ENCODE data around the gene EIF3D. TPM values are rescaled to one million over a fixed set of nuclear protein-coding genes. Genes with fewer than 3 reads are reported as not detected.

The EIF3D gene
- total RNA-seq, 1 experiment from 2014 or later, result 270 TPM

DNA sequence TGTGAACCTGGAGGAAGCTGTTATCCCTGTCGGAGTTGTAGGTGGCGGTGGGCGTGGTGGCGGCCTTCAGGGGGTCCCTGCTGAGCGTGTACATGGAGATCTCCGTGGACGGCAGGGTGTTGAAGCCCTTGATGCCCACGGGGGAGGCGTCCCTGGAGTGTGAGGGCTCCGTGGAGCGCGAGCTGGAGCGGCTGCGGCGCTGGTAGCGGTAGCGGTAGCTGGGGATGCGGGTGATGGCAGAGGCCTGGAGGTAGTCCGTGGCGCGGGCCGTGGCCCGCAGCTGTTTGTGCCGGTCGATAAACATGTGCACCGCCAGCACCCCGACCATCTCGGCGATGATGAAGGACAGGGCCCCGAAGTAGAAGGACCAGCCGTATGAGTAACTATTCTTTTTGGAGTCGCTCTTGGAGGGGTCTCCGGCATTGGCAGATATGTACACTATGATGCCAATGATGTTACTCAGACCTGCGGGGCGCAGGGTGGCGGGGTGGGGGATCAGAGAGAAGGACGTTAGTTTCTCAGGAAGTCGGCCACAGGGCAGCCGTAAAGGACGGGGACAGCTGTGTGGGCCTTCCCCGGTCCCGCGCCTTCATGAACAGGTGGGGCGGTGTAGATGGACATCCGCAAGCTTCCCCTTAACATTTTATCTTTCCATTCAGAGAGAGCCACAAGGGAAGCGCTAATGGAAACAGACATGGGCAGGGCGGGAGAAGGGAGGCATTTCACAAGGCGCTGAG, 35.6 kb upstream of the EIF3D start:
- no TSS peak for BruUV-seq (replicated peaks)
- ChIA-PET POLR2A (ENCODE audit: unreplicated experiment) (interaction anchor here (0.7 kb wide), 1 partner anchor 764 kb away, joined by 17 read pairs; no protein-coding TSS in a partner anchor), CTCF (interaction anchor here (0.9 kb wide), 1 partner anchor 212 kb away, joined by 3 read pairs; the partner anchor contains the start of gene IFT27)
- Histone ChIP-seq H3K27ac (no peak overlapping the region), H3K79me2 (ENCODE audit: low read depth) (no peaks in the 10 kb centered on the region), H3F3A (ENCODE audit: insufficient read depth, low read depth) (no peaks in the 10 kb centered on the region; the same call in 1 of the 2 replicates), H3K9me2 (ENCODE audit: insufficient read depth) (no peaks in the 10 kb centered on the region), H4K20me1 (ENCODE audit: insufficient read depth) (no peaks in the 10 kb centered on the region), H3K4me3 (no peak overlapping the region), H3K4me1 (replicated peaks; ENCODE audit: insufficient read depth) (peaks cover 11% of the 10 kb centered on the region), H2AFZ (no peak overlapping the region), H3K9me3 (ENCODE audit: insufficient read depth, low read depth) (no peaks in the 10 kb centered on the region), H3K27me3 (ENCODE audit: insufficient read depth, low read depth) (peaks cover 4% of the 10 kb centered on the region; the same call in 1 of the 2 replicates), H3K4me2 (no peak overlapping the region), H3K36me3 (ENCODE audit: low read depth) (no peaks in the 10 kb centered on the region)
- intact Hi-C loops (cut with micrococcal nuclease; ENCODE audit: unreplicated experiment), result no loop called here
- no peak for TF ChIP-seq EZH2 (IDR thresholded peaks at IDR 0.05; ENCODE audit: low read depth)
- TF ChIP-seq, protein P1, sequence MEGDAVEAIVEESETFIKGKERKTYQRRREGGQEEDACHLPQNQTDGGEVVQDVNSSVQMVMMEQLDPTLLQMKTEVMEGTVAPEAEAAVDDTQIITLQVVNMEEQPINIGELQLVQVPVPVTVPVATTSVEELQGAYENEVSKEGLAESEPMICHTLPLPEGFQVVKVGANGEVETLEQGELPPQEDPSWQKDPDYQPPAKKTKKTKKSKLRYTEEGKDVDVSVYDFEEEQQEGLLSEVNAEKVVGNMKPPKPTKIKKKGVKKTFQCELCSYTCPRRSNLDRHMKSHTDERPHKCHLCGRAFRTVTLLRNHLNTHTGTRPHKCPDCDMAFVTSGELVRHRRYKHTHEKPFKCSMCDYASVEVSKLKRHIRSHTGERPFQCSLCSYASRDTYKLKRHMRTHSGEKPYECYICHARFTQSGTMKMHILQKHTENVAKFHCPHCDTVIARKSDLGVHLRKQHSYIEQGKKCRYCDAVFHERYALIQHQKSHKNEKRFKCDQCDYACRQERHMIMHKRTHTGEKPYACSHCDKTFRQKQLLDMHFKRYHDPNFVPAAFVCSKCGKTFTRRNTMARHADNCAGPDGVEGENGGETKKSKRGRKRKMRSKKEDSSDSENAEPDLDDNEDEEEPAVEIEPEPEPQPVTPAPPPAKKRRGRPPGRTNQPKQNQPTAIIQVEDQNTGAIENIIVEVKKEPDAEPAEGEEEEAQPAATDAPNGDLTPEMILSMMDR (conservative IDR thresholded peaks at IDR 0.05), result no peak
- no peak for DNase-seq

DNA sequence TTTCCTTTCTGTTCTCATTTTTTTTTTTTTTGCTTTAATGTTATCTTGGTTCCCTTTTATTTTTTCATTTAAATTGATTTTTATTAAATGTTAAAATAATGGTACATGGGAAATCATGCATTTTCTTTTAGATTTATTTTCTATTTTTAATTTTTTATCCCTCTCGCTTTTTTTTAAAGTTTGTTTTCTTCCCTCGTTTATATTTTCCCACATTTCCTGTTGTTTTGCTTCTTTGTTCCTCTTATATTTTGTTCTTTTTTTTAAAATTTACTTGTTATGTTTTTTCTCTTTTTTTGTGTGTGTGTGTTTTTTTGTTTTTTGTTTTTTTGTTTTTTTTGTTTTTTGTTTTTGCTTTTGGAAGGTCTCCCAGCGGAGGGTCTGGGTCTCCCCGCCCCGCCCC, 34.9 kb upstream of the EIF3D start:
- Histone ChIP-seq H3K79me2 (ENCODE audit: low read depth) (no peaks in the 10 kb centered on the region), H3K27me3 (ENCODE audit: insufficient read depth, low read depth) (peaks cover 4% of the 10 kb centered on the region; the same call in 1 of the 2 replicates), H3K4me2 (no peak overlapping the region), H3K9me2 (ENCODE audit: insufficient read depth) (no peaks in the 10 kb centered on the region), H3K36me3 (ENCODE audit: low read depth) (no peaks in the 10 kb centered on the region), H3F3A (ENCODE audit: insufficient read depth, low read depth) (no peaks in the 10 kb centered on the region; the same call in 1 of the 2 replicates), H4K20me1 (ENCODE audit: insufficient read depth) (no peaks in the 10 kb centered on the region), H3K4me1 (replicated peaks; ENCODE audit: insufficient read depth) (peaks cover 14% of the 10 kb centered on the region), H3K9me3 (ENCODE audit: insufficient read depth, low read depth) (no peaks in the 10 kb centered on the region), H3K4me3 (no peak overlapping the region), H3K27ac (no peak overlapping the region), H2AFZ (no peak overlapping the region)
- intact Hi-C loops (cut with micrococcal nuclease; ENCODE audit: unreplicated experiment), result no loop called here
- ChIA-PET POLR2A (ENCODE audit: unreplicated experiment) (interaction anchor here (0.7 kb wide), 1 partner anchor 764 kb away, joined by 17 read pairs; no protein-coding TSS in a partner anchor), CTCF (no interaction called here)
- DNase-seq, result no peak
- BruUV-seq (replicated peaks), result no TSS peak
- TF ChIP-seq, protein P1 (conservative IDR thresholded peaks at IDR 0.05), result no peak
- TF ChIP-seq EZH2 (IDR thresholded peaks at IDR 0.05; ENCODE audit: low read depth), result no peak

DNA sequence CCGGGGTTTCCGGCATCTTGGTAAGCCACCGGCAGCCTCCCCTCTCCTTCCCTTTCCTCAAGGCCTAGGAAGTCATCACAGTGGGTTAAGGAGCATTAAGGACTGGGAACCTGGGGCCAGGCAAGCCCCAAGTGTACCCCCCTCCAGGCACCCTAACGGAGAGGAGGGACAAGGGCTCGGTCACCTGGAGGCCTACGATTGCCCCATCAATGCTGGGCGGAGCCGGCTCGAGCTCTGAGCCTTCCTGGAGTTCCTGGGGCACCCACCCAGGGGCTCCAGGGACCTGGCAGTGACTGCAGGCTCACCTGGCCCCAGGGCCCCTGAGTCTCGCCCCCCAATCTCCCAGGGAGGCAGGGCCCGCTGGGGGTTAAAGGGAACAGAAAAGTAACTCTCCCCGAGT, 34.5 kb upstream of the EIF3D start:
- TF ChIP-seq, protein P1 (conservative IDR thresholded peaks at IDR 0.05), result no peak
- no peak for TF ChIP-seq EZH2 (IDR thresholded peaks at IDR 0.05; ENCODE audit: low read depth)
- H2AFZ ChIP-seq, result no peak overlapping the region
- intact Hi-C loops (cut with micrococcal nuclease; ENCODE audit: unreplicated experiment), result no loop called here
- no peaks in the 10 kb centered on the region for H3K36me3 ChIP-seq (ENCODE audit: low read depth)
- H3K9me3 ChIP-seq (ENCODE audit: insufficient read depth, low read depth), result no peaks in the 10 kb centered on the region
- no peaks in the 10 kb centered on the region for H3K9me2 ChIP-seq (ENCODE audit: insufficient read depth)
- H4K20me1 ChIP-seq (ENCODE audit: insufficient read depth), result no peaks in the 10 kb centered on the region
- no peak overlapping the region for H3K4me3 ChIP-seq
- H3F3A ChIP-seq (ENCODE audit: insufficient read depth, low read depth), result no peaks in the 10 kb centered on the region; the same call in 1 of the 2 replicates
- ChIA-PET POLR2A (ENCODE audit: unreplicated experiment) (interaction anchor here (0.5 kb wide), 1 partner anchor 1899 kb away, joined by 3 read pairs; no protein-coding TSS in a partner anchor), CTCF (interaction anchor here (0.7 kb wide), 1 partner anchor 17 kb away, joined by 5 read pairs; no protein-coding TSS in a partner anchor)
- no peak overlapping the region for H3K4me2 ChIP-seq
- BruUV-seq (replicated peaks), result no TSS peak
- no peaks in the 10 kb centered on the region for H3K79me2 ChIP-seq (ENCODE audit: low read depth)
- peaks cover 4% of the 10 kb centered on the region; the same call in 1 of the 2 replicates for H3K27me3 ChIP-seq (ENCODE audit: insufficient read depth, low read depth)
- H3K27ac ChIP-seq, result no peak overlapping the region
- DNase-seq, result no peak
- H3K4me1 ChIP-seq (replicated peaks; ENCODE audit: insufficient read depth), result peaks cover 18% of the 10 kb centered on the region
